WTC11 (cell line): ENCODE results near the gene CD40LG. TPM values are rescaled to one million over a fixed set of nuclear protein-coding genes. Genes with fewer than 3 reads are reported as not detected.

Experiments
- ATAC-seq: fragments of 200-7000 bp; cut with Tn5 transposase; 2 replicates; pipeline ENCODE4 v1.10.0; 2021; ENCODE audit warnings: mild to moderate bottlenecking, moderate library complexity
- CTCF ChIA-PET: fragments of 300-600 bp; sonication (Branson Sonifier 250); formaldehyde crosslinking; loops from one replicate; lab custom pipeline; 2021; ENCODE audit warnings: antibody characterized with exemption; lab: Charles Lee
- POLR2A ChIA-PET: fragments of 350-600 bp; sonication (Branson Sonifier 250); formaldehyde crosslinking; loops from one replicate; lab custom pipeline; 2021; ENCODE audit warnings: antibody characterized with exemption; lab: Charles Lee
- DNase-seq: peaks from one replicate; pipeline ENCODE4 v3.0.0; 2021; ENCODE audit warnings: low spot score
- H3K27ac Mint-ChIP-seq: 2 replicates; pipeline ENCODE4 v1.8.0; 2021; ENCODE audit warnings: mixed read lengths
- H3K27me3 Mint-ChIP-seq: 2 replicates; pipeline ENCODE4 v1.8.0; 2021; ENCODE audit warnings: low read depth, mild to moderate bottlenecking, moderate library complexity, mixed read lengths
- H3K36me3 Mint-ChIP-seq: 2 replicates; pipeline ENCODE4 v1.8.0; 2021; ENCODE audit warnings: mixed read lengths
- H3K4me1 Mint-ChIP-seq: 2 replicates; pipeline ENCODE4 v1.8.0; 2022; ENCODE audit warnings: mixed read lengths
- H3K4me3 Mint-ChIP-seq: 2 replicates; pipeline ENCODE4 v1.8.0; 2021; ENCODE audit warnings: mild to moderate bottlenecking, moderate library complexity, mixed read lengths
- H3K9me3 Mint-ChIP-seq: 2 replicates; pipeline ENCODE4 v1.8.0; 2021; ENCODE audit warnings: mixed read lengths
- ELF4 ChIP-seq: sonication (generic); formaldehyde crosslinking; IDR thresholded peaks from 2 replicates; pipeline ENCODE4 v1.8.1; 2022; ENCODE audit warnings: low read depth, mild to moderate bottlenecking, moderate library complexity, missing genetic modification reagents
- EMX1 ChIP-seq: fragments of 250-450 bp; sonication (Bioruptor Pico); IDR thresholded peaks from 2 replicates; pipeline ENCODE4 v1.8.0; 2021; ENCODE audit warnings: mild to moderate bottlenecking
- FOXP1 ChIP-seq: sonication (generic); formaldehyde crosslinking; IDR thresholded peaks from 2 replicates; pipeline ENCODE4 v1.8.0; 2022; ENCODE audit warnings: missing genetic modification reagents, mild to moderate bottlenecking, moderate library complexity, borderline replicate concordance
- GTF2I ChIP-seq: fragments of 250-450 bp; sonication (Bioruptor Pico); conservative IDR thresholded peaks from 2 replicates; pipeline ENCODE4 v1.4.0; 2021; ENCODE audit warnings: mild to moderate bottlenecking
- HMGA2 ChIP-seq: fragments of 250-450 bp; sonication (Bioruptor Pico); IDR thresholded peaks from 2 replicates; pipeline ENCODE4 v1.4.0; 2021; ENCODE audit warnings: mild to moderate bottlenecking, moderate library complexity
- MLX ChIP-seq: sonication (generic); formaldehyde crosslinking; IDR thresholded peaks from 2 replicates; pipeline ENCODE4 v1.8.1; 2023; ENCODE audit warnings: mild to moderate bottlenecking, missing genetic modification reagents, moderate library complexity
- MXD4 ChIP-seq: fragments of 250-450 bp; sonication (Bioruptor Pico); IDR thresholded peaks from 2 replicates; pipeline ENCODE4 v1.8.0; 2021; ENCODE audit warnings: mild to moderate bottlenecking, moderate library complexity, borderline replicate concordance
- MYBL2 ChIP-seq: sonication (generic); formaldehyde crosslinking; IDR thresholded peaks from 2 replicates; pipeline ENCODE4 v1.8.1; 2023; ENCODE audit warnings: mild to moderate bottlenecking, moderate library complexity, missing genetic modification reagents
- NFYB ChIP-seq: sonication (generic); formaldehyde crosslinking; conservative IDR thresholded peaks from 2 replicates; pipeline ENCODE4 v1.8.0; 2022; ENCODE audit warnings: low read depth, missing genetic modification reagents
- OVOL2 ChIP-seq: fragments of 250-450 bp; sonication (Bioruptor Pico); IDR thresholded peaks from 2 replicates; pipeline ENCODE4 v1.9.0; 2021; ENCODE audit warnings: mild to moderate bottlenecking, borderline replicate concordance
- SP1 ChIP-seq: sonication (generic); formaldehyde crosslinking; conservative IDR thresholded peaks from 2 replicates; pipeline ENCODE4 v1.8.1; 2022; ENCODE audit warnings: missing genetic modification reagents
- ZBTB43 ChIP-seq: sonication (generic); formaldehyde crosslinking; IDR thresholded peaks from 2 replicates; pipeline ENCODE4 v1.8.1; 2023; ENCODE audit warnings: mild to moderate bottlenecking, missing genetic modification reagents
- ZNF121 ChIP-seq: sonication (generic); formaldehyde crosslinking; IDR thresholded peaks from 2 replicates; pipeline ENCODE4 v1.8.0; 2023; ENCODE audit warnings: missing genetic modification reagents
- ZNF219 ChIP-seq: sonication (generic); formaldehyde crosslinking; IDR thresholded peaks from 2 replicates; pipeline ENCODE4 v1.8.0; 2023; ENCODE audit warnings: missing genetic modification reagents, mild to moderate bottlenecking, borderline replicate concordance
- ZNF396 ChIP-seq: fragments of 250-450 bp; sonication (Bioruptor Pico); IDR thresholded peaks from 2 replicates; pipeline ENCODE4 v1.8.0; 2021; ENCODE audit warnings: mild to moderate bottlenecking, moderate library complexity, borderline replicate concordance
- total RNA-seq: library from RNA; stranded (reverse); gene quantifications from 3 replicates; pipeline ENCODE4 v1.2.3, GENCODE V29; 2021
- TF ChIP-seq, protein P1 (sequence below): fragments of 200-600 bp; IDR thresholded peaks from 2 replicates; pipeline ENCODE4 v1.8.0; 2022; ENCODE audit warnings: antibody characterized with exemption
- TF ChIP-seq, protein P2 (sequence below): sonication (generic); formaldehyde crosslinking; IDR thresholded peaks from 2 replicates; pipeline ENCODE4 v1.8.1; 2023; ENCODE audit warnings: mild to moderate bottlenecking, moderate library complexity, missing genetic modification reagents
- TF ChIP-seq, protein P3 (sequence below): sonication (generic); formaldehyde crosslinking; conservative IDR thresholded peaks from 2 replicates; pipeline ENCODE4 v1.8.1; 2023; ENCODE audit warnings: mild to moderate bottlenecking, low read depth, missing genetic modification reagents, moderate library complexity
- TF ChIP-seq, protein P4 (sequence below): sonication (generic); formaldehyde crosslinking; IDR thresholded peaks from 2 replicates; pipeline ENCODE4 v1.8.0; 2023; ENCODE audit warnings: missing genetic modification reagents, mild to moderate bottlenecking, borderline replicate concordance

CD40LG gene
- total RNA-seq, 1 experiment from 2014 or later, result not detected

GRCh38 chrX:136643243-136643642 lies 4.7 kb upstream of the CD40LG start:
- DNase-seq (no peak), ATAC-seq (no peak)
- ChIA-PET CTCF (no interaction called here), POLR2A (no interaction called here)
- Mint-ChIP-seq H3K9me3 (no peaks in the 10 kb centered on the region), H3K4me3 (no peak overlapping the region), H3K4me1 (no peaks in the 10 kb centered on the region), H3K27me3 (peaks cover 3% of the 10 kb centered on the region; the same call in 1 of the 2 replicates), H3K27ac (no peak overlapping the region), H3K36me3 (no peaks in the 10 kb centered on the region)
- TF ChIP-seq FOXP1 (no peak), MLX (CRISPR knock-in tag) (no peak), SP1 (CRISPR knock-in tag) (no peak), HMGA2 (CRISPR knock-in tag) (no peak), ZNF396 (CRISPR knock-in tag) (no peak), ELF4 (no peak), NFYB (CRISPR knock-in tag) (no peak)
- TF ChIP-seq, protein P1, sequence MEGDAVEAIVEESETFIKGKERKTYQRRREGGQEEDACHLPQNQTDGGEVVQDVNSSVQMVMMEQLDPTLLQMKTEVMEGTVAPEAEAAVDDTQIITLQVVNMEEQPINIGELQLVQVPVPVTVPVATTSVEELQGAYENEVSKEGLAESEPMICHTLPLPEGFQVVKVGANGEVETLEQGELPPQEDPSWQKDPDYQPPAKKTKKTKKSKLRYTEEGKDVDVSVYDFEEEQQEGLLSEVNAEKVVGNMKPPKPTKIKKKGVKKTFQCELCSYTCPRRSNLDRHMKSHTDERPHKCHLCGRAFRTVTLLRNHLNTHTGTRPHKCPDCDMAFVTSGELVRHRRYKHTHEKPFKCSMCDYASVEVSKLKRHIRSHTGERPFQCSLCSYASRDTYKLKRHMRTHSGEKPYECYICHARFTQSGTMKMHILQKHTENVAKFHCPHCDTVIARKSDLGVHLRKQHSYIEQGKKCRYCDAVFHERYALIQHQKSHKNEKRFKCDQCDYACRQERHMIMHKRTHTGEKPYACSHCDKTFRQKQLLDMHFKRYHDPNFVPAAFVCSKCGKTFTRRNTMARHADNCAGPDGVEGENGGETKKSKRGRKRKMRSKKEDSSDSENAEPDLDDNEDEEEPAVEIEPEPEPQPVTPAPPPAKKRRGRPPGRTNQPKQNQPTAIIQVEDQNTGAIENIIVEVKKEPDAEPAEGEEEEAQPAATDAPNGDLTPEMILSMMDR, result no peak
- TF ChIP-seq, protein P2, sequence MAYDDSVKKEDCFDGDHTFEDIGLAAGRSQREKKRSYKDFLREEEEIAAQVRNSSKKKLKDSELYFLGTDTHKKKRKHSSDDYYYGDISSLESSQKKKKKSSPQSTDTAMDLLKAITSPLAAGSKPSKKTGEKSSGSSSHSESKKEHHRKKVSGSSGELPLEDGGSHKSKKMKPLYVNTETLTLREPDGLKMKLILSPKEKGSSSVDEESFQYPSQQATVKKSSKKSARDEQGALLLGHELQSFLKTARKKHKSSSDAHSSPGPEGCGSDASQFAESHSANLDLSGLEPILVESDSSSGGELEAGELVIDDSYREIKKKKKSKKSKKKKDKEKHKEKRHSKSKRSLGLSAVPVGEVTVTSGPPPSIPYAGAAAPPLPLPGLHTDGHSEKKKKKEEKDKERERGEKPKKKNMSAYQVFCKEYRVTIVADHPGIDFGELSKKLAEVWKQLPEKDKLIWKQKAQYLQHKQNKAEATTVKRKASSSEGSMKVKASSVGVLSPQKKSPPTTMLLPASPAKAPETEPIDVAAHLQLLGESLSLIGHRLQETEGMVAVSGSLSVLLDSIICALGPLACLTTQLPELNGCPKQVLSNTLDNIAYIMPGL, result no peak

DNA sequence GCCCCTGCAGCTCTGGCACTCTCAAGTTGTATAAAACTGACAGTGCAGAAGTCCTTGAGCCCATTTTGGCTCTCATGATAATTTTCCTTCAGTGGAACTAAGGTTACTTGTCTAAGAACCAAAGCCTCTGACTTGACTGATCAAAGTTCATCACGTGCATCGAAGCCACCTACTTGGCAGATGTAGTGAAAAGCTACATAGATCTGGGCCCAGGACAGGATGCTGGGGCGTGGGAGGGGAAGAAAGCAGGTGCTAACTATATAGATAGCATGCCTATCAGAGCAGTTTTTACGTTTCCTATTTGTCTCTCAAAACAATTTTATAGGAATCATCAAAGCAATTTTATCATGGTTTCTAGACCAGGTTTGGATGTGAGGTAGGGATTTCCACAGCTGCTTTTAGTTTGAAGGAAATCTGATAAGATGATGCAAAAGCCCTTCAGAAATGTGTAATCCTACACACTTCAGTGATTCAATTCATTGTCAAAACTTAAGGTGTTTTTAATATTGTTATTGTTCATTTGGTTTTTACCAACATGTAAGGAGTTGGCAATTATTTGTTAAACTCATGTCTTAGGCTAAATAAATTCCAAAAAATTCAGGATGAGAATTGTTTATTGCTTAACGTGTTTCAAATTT lies 1.2 kb upstream of the CD40LG start:
- Mint-ChIP-seq H3K27ac (no peak overlapping the region), H3K9me3 (no peaks in the 10 kb centered on the region), H3K36me3 (no peaks in the 10 kb centered on the region), H3K27me3 (peaks cover 3% of the 10 kb centered on the region; the same call in 1 of the 2 replicates), H3K4me3 (no peak overlapping the region), H3K4me1 (peaks cover 18% of the 10 kb centered on the region)
- ATAC-seq (no peak), DNase-seq (no peak)
- POLR2A ChIA-PET, result no interaction called here
- CTCF ChIA-PET, result no interaction called here
- TF ChIP-seq OVOL2 (CRISPR knock-in tag) (no peak), MXD4 (CRISPR knock-in tag) (no peak), ZNF121 (no peak), ZNF219 (no peak), EMX1 (no peak), ZBTB43 (CRISPR knock-in tag) (no peak), GTF2I (CRISPR knock-in tag) (no peak), MYBL2 (no peak)
- TF ChIP-seq, protein P3, sequence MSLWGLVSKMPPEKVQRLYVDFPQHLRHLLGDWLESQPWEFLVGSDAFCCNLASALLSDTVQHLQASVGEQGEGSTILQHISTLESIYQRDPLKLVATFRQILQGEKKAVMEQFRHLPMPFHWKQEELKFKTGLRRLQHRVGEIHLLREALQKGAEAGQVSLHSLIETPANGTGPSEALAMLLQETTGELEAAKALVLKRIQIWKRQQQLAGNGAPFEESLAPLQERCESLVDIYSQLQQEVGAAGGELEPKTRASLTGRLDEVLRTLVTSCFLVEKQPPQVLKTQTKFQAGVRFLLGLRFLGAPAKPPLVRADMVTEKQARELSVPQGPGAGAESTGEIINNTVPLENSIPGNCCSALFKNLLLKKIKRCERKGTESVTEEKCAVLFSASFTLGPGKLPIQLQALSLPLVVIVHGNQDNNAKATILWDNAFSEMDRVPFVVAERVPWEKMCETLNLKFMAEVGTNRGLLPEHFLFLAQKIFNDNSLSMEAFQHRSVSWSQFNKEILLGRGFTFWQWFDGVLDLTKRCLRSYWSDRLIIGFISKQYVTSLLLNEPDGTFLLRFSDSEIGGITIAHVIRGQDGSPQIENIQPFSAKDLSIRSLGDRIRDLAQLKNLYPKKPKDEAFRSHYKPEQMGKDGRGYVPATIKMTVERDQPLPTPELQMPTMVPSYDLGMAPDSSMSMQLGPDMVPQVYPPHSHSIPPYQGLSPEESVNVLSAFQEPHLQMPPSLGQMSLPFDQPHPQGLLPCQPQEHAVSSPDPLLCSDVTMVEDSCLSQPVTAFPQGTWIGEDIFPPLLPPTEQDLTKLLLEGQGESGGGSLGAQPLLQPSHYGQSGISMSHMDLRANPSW (CRISPR knock-in tag), result no peak
- TF ChIP-seq, protein P4, sequence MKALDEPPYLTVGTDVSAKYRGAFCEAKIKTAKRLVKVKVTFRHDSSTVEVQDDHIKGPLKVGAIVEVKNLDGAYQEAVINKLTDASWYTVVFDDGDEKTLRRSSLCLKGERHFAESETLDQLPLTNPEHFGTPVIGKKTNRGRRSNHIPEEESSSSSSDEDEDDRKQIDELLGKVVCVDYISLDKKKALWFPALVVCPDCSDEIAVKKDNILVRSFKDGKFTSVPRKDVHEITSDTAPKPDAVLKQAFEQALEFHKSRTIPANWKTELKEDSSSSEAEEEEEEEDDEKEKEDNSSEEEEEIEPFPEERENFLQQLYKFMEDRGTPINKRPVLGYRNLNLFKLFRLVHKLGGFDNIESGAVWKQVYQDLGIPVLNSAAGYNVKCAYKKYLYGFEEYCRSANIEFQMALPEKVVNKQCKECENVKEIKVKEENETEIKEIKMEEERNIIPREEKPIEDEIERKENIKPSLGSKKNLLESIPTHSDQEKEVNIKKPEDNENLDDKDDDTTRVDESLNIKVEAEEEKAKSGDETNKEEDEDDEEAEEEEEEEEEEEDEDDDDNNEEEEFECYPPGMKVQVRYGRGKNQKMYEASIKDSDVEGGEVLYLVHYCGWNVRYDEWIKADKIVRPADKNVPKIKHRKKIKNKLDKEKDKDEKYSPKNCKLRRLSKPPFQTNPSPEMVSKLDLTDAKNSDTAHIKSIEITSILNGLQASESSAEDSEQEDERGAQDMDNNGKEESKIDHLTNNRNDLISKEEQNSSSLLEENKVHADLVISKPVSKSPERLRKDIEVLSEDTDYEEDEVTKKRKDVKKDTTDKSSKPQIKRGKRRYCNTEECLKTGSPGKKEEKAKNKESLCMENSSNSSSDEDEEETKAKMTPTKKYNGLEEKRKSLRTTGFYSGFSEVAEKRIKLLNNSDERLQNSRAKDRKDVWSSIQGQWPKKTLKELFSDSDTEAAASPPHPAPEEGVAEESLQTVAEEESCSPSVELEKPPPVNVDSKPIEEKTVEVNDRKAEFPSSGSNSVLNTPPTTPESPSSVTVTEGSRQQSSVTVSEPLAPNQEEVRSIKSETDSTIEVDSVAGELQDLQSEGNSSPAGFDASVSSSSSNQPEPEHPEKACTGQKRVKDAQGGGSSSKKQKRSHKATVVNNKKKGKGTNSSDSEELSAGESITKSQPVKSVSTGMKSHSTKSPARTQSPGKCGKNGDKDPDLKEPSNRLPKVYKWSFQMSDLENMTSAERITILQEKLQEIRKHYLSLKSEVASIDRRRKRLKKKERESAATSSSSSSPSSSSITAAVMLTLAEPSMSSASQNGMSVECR (CRISPR knock-in tag), result no peak
- TF ChIP-seq, protein P1, result no peak
